ELF-1 (cell line): ENCODE data around the gene PSMA2.
"Not testable (repeated sequence)": the region's sequence is repeated elsewhere in the genome, so short reads cannot be mapped to it uniquely, and the experiment has no call there.

ENCODE experiments used
- DNase-seq: peaks from one replicate; pipeline ENCODE4 v3.0.0-alpha.2; 2016; ENCODE audit warnings: low read depth, low spot score

The PSMA2 gene

GRCh38 chr7:42907316-42907715 lies 24.7 kb downstream of the PSMA2 start:
- DNase-seq = no peak

GRCh38 chr7:42906181-42906580 lies 25.8 kb downstream of the PSMA2 start:
- DNase-seq = no peak

- no peak for DNase-seq
Observed at GRCh38 chr7:42902331-42902730, 29.6 kb downstream of the PSMA2 start.

- DNase-seq = no peak
Observed at GRCh38 chr7:42900842-42901241, 31.1 kb downstream of the PSMA2 start.

- DNase-seq = peak; percentile 75
Observed at GRCh38 chr7:42893346-42894240, 38.4 kb downstream of the PSMA2 start.

- no peak for DNase-seq
Observed at GRCh38 chr7:42886893-42887505, 45.0 kb downstream of the PSMA2 start.

- DNase-seq = no peak
Observed at GRCh38 chr7:42886129-42886528, 45.8 kb downstream of the PSMA2 start.

- not testable (repeated sequence) for DNase-seq
Observed at GRCh38 chr7:42885183-42885582, 46.8 kb downstream of the PSMA2 start.

- DNase-seq = peak; percentile 19
Observed at GRCh38 chr7:42883950-42884349, 48.0 kb downstream of the PSMA2 start.

GRCh38 chr7:42880392-42880791 lies 51.6 kb downstream of the PSMA2 start:
- no peak for DNase-seq

GRCh38 chr7:42878303-42878702 lies 53.7 kb downstream of the PSMA2 start:
- DNase-seq = no peak

GRCh38 chr7:42877862-42878261 lies 54.1 kb downstream of the PSMA2 start:
- DNase-seq = no peak

- DNase-seq = peak; percentile 56
Observed at GRCh38 chr7:42876182-42877068, 55.5 kb downstream of the PSMA2 start.

GRCh38 chr7:42869131-42870020 lies 62.6 kb downstream of the PSMA2 start:
- no peak for DNase-seq

- DNase-seq = no peak
Observed at GRCh38 chr7:42868480-42868879, 63.5 kb downstream of the PSMA2 start.
